HCT116 (cell line): ENCODE measurements around the gene TNFSF8. TPM values are rescaled to one million over a fixed set of nuclear protein-coding genes. Genes with fewer than 3 reads are reported as not detected.

Source experiments
- ATAC-seq: fragments of 200-7000 bp; cut with Tn5 transposase; 2 replicates; pipeline ENCODE4 v1.9.1; 2020; ENCODE audit warnings: mild to moderate bottlenecking, moderate library complexity
- BruUV-seq: library from RNA; stranded (reverse); fragments of 400-500 nt; replicated peaks from 2 replicates; lab custom pipeline; 2021; lab: Mats Ljungman, UMichigan
- CTCF ChIA-PET: fragments of 300-600 bp; sonication (Branson Sonifier 250); formaldehyde crosslinking; loops from one replicate; lab custom pipeline; 2021; ENCODE audit warnings: antibody characterized with exemption; lab: Charles Lee
- POLR2A ChIA-PET: fragments of 300-600, 350-600 bp; sonication (Branson Sonifier 250); formaldehyde crosslinking; loops from one replicate; lab custom pipeline; 2021; ENCODE audit warnings: antibody characterized with exemption; lab: Charles Lee
- RAD21 ChIA-PET, 2 experiments: fragments of 300-600 bp; sonication (Branson Sonifier 250); formaldehyde crosslinking; loops; one replicate each; lab custom pipeline; 2023; ENCODE audit warnings: low total read pairs in 2 of 2; ENCODE audit not compliant: uncharacterized antibody in 2 of 2, unreplicated experiment in 2 of 2, low non-redundant PET in 1 of 2; lab: Charles Lee
- DNase-seq: peaks from one replicate; pipeline ENCODE4 v3.0.0-alpha.2; 2010; ENCODE audit warnings: low read depth, low spot score
- H2AFZ ChIP-seq: fragments of 200-600 bp; shearing (Covaris generic), sonication (generic); 2 replicates; pipeline ENCODE4 v1.6.1; 2017; ENCODE audit warnings: low read depth, mixed run types, mixed read lengths, antibody characterized with exemption, low read length; ENCODE audit not compliant: poor library complexity, severe bottlenecking
- H3K27ac ChIP-seq: 2 replicates; pipeline ENCODE4 v1.5.1; 2012; ENCODE audit warnings: low read depth, low read length
- H3K27me3 ChIP-seq: fragments of 200-600 bp; sonication (generic); 2 replicates; pipeline ENCODE4 v1.6.1; 2016; ENCODE audit warnings: mixed run types, low read length, mixed read lengths; ENCODE audit not compliant: insufficient read depth
- H3K36me3 ChIP-seq, 2 experiments: fragments of 200-500 bp in 1 of 2; fragments of 200-600 bp in 1 of 2; sonication (Bioruptor generic) in 1 of 2; sonication (generic) in 1 of 2; 2 replicates each; pipeline versions ENCODE4 v1.5.1 to v1.6.1; 2014 to 2016; ENCODE audit warnings: low read length in 2 of 2, inconsistent platforms in 1 of 2, mixed read lengths in 1 of 2, mixed run types in 1 of 2; ENCODE audit not compliant: insufficient read depth in 2 of 2, control insufficient read depth in 1 of 2
- H3K4me1 ChIP-seq, 2 experiments: fragments of 200-600 bp in 1 of 2; sonication (generic) in 1 of 2; 2 replicates each; pipeline versions ENCODE4 v1.5.1 to v1.6.1; 2012 to 2017; ENCODE audit warnings: low read length in 2 of 2, inconsistent platforms in 1 of 2, mild to moderate bottlenecking in 1 of 2, mixed read lengths in 1 of 2, mixed run types in 1 of 2, moderate library complexity in 1 of 2; ENCODE audit not compliant: insufficient read depth in 2 of 2, control insufficient read depth in 1 of 2
- H3K4me2 ChIP-seq: fragments of 200-600 bp; sonication (generic); 2 replicates; pipeline ENCODE4 v1.6.1; 2017; ENCODE audit warnings: mixed run types, low read length, mixed read lengths
- H3K4me3 ChIP-seq, 2 experiments: fragments of 200-600 bp in 1 of 2; sonication (generic) in 1 of 2; replicated peaks in 1 of 2; 2 replicates each; pipeline ENCODE4 v1.5.1; 2011 to 2016; ENCODE audit warnings: low read length in 2 of 2, control low read depth in 1 of 2, low read depth in 1 of 2, mild to moderate bottlenecking in 1 of 2, mixed read lengths in 1 of 2, mixed run types in 1 of 2
- H3K79me2 ChIP-seq: fragments of 200-600 bp; sonication (generic); 2 replicates; pipeline ENCODE4 v1.6.1; 2017; ENCODE audit warnings: mild to moderate bottlenecking, mixed run types, low read length, moderate library complexity, mixed read lengths; ENCODE audit not compliant: insufficient read depth
- H3K9ac ChIP-seq: fragments of 200-600 bp; sonication (generic); 2 replicates; pipeline ENCODE4 v1.6.1; 2016; ENCODE audit warnings: low read length, mixed read lengths
- H3K9me2 ChIP-seq: fragments of 200-600 bp; sonication (generic), shearing (Covaris generic); 2 replicates; pipeline ENCODE4 v1.6.1; 2017; ENCODE audit warnings: mixed run types, mild to moderate bottlenecking, moderate library complexity; ENCODE audit not compliant: insufficient read depth
- H3K9me3 ChIP-seq, 2 experiments: fragments of 200-500 bp in 1 of 2; fragments of 200-600 bp in 1 of 2; sonication (Bioruptor generic) in 1 of 2; sonication (generic) in 1 of 2; 2 replicates each; pipeline ENCODE4 v1.6.1; 2014 to 2017; ENCODE audit warnings: low read length in 2 of 2, mixed read lengths in 2 of 2, inconsistent platforms in 1 of 2, low read depth in 1 of 2, mild to moderate bottlenecking in 1 of 2, mixed run types in 1 of 2, moderate library complexity in 1 of 2; ENCODE audit not compliant: control insufficient read depth in 1 of 2, insufficient read depth in 1 of 2
- H4K20me1 ChIP-seq: fragments of 200-600 bp; sonication (generic), shearing (Covaris generic); 2 replicates; pipeline ENCODE4 v1.6.1; 2017; ENCODE audit warnings: mixed run types, mild to moderate bottlenecking, moderate library complexity; ENCODE audit not compliant: insufficient read depth
- ATF3 ChIP-seq: IDR thresholded peaks from 2 replicates; pipeline ENCODE4 v1.6.1; 2012
- EZH2 ChIP-seq: fragments of 200-600 bp; sonication (generic); IDR thresholded peaks from 2 replicates; pipeline ENCODE4 v1.6.1; 2017; ENCODE audit warnings: antibody characterized with exemption, mixed run types
- JUND ChIP-seq: IDR thresholded peaks from 2 replicates; pipeline ENCODE4 v1.6.1; 2012
- MAX ChIP-seq: IDR thresholded peaks from 2 replicates; pipeline ENCODE4 v1.6.1; 2012
- REST ChIP-seq: IDR thresholded peaks from 2 replicates; pipeline ENCODE4 v1.6.1; 2012; ENCODE audit warnings: low read depth
- SIN3A ChIP-seq: IDR thresholded peaks from 2 replicates; pipeline ENCODE4 v1.6.1; 2012; ENCODE audit warnings: low read depth
- SRF ChIP-seq: IDR thresholded peaks from 2 replicates; pipeline ENCODE4 v1.6.1; 2012; ENCODE audit warnings: low read depth
- TCF7L2 ChIP-seq: IDR thresholded peaks from 2 replicates; pipeline ENCODE4 v1.7.0; 2011; ENCODE audit warnings: borderline replicate concordance, inconsistent platforms; ENCODE audit not compliant: insufficient read depth, insufficient read length; ENCODE audit errors: extremely low read depth
- YY1 ChIP-seq: IDR thresholded peaks from 2 replicates; pipeline ENCODE4 v1.6.1; 2011; ENCODE audit warnings: low read length, low read depth, moderate library complexity, mild to moderate bottlenecking; ENCODE audit not compliant: insufficient replicate concordance; ENCODE audit errors: extremely low read depth
- ZBTB33 ChIP-seq: IDR thresholded peaks from 2 replicates; pipeline ENCODE4 v1.6.1; 2011; ENCODE audit warnings: mild to moderate bottlenecking, low read length, moderate library complexity; ENCODE audit not compliant: insufficient replicate concordance; ENCODE audit errors: extremely low read depth
- intact Hi-C: fragments of 100-400 bp; cut with micrococcal nuclease; formaldehyde crosslinking; loops from 2 replicates; pipeline ENCODE4 v1.10.0; 2022
- total RNA-seq: library from RNA; stranded (reverse); gene quantifications from one replicate; pipeline ENCODE4 v1.2.1, GENCODE V29; 2021; ENCODE audit not compliant: unreplicated experiment

Gene TNFSF8
- total RNA-seq, 1 experiment from 2014 or later: not detected

- Histone ChIP-seq H3K9me3 (no peaks in the 10 kb centered on the region), H3K4me3 (no peak overlapping the region), H3K4me1 (peaks cover 3 to 6% of the 10 kb centered on the region in 2 experiments), H3K27ac (no peak overlapping the region), H3K79me2 (no peaks in the 10 kb centered on the region), H4K20me1 (no peaks in the 10 kb centered on the region), H3K36me3 (no peaks in the 10 kb centered on the region), H3K27me3 (peaks cover 28% of the 10 kb centered on the region; the same call in 1 of the 2 replicates), H3K9ac (no peak overlapping the region), H2AFZ (no peak overlapping the region), H3K9me2 (no peaks in the 10 kb centered on the region), H3K4me2 (no peak overlapping the region)
- no TSS peak for BruUV-seq
- POLR2A ChIA-PET: no interaction called here
- intact Hi-C loops: loop anchor here (1.0 to 10.0 kb wide), 2 partner anchors 101 to 479 kb away; no protein-coding TSS in a partner anchor
- no peak for ATAC-seq
- RAD21 ChIA-PET: no interaction called here
- no peak for DNase-seq
- CTCF ChIA-PET: interaction anchor here (1.2 to 10.7 kb wide), 2 partner anchors 101 to 233 kb away, joined by 5 to 132 read pairs; partner anchors contain the start of gene TEX48
- TF ChIP-seq ZBTB33 (no peak), JUND (no peak), ATF3 (no peak), YY1 (no peak)
Observed at GRCh38 chr9:114913656-114914055, 16.7 kb downstream of the TNFSF8 start.

- ATAC-seq (no peak), DNase-seq (no peak)
- H3K9ac ChIP-seq: no peak overlapping the region
- POLR2A ChIA-PET: no interaction called here
- CTCF ChIA-PET: interaction anchor here (10.7 kb wide), 1 partner anchor 233 kb away, joined by 132 read pairs; the partner anchor contains the start of gene TEX48
- H3K4me2 ChIP-seq: no peak overlapping the region
- H3K36me3 ChIP-seq: no peaks in the 10 kb centered on the region
- H3K4me1 ChIP-seq: peaks cover 7 to 10% of the 10 kb centered on the region in 2 experiments
- no peaks in the 10 kb centered on the region for H4K20me1 ChIP-seq
- no peaks in the 10 kb centered on the region for H3K9me3 ChIP-seq
- RAD21 ChIA-PET: no interaction called here
- peaks cover 28% of the 10 kb centered on the region; the same call in 1 of the 2 replicates for H3K27me3 ChIP-seq
- BruUV-seq: no TSS peak
- H3K9me2 ChIP-seq: no peaks in the 10 kb centered on the region
- no peaks in the 10 kb centered on the region for H3K79me2 ChIP-seq
- intact Hi-C loops: loop anchor here (10.0 kb wide), 1 partner anchor 478 kb away; no protein-coding TSS in a partner anchor
- no peak overlapping the region for H3K4me3 ChIP-seq
- H2AFZ ChIP-seq: no peak overlapping the region
- no peak overlapping the region for H3K27ac ChIP-seq
- TF ChIP-seq SIN3A: no peak
- no peak for TF ChIP-seq SRF
- no peak for TF ChIP-seq ZBTB33
- no peak for TF ChIP-seq EZH2
- TF ChIP-seq REST: no peak
- TF ChIP-seq TCF7L2: no peak
- TF ChIP-seq JUND: no peak
- TF ChIP-seq MAX: no peak
Observed at GRCh38 chr9:114913217-114913616, 17.2 kb downstream of the TNFSF8 start.
